ENCODE results near the gene TMEM167B. TPM values are rescaled to one million over a fixed set of nuclear protein-coding genes. Genes with fewer than 3 reads are reported as not detected.
A peak's percentile ranks its signal among the peaks of the same experiment; 100 is the strongest.

Gene TMEM167B
- total and polyA plus RNA-seq, 2 experiments from 2014 or later, result 25.0 to 33.4 TPM

GRCh38 chr1:109080441-109081082, 10.0 kb upstream of the TMEM167B start:
- peak overlapping the region; percentile 32 for H3K4me2 ChIP-seq

GRCh38 chr1:109083501-109083900, 7.1 kb upstream of the TMEM167B start:
- TF ChIP-seq, protein P1, sequence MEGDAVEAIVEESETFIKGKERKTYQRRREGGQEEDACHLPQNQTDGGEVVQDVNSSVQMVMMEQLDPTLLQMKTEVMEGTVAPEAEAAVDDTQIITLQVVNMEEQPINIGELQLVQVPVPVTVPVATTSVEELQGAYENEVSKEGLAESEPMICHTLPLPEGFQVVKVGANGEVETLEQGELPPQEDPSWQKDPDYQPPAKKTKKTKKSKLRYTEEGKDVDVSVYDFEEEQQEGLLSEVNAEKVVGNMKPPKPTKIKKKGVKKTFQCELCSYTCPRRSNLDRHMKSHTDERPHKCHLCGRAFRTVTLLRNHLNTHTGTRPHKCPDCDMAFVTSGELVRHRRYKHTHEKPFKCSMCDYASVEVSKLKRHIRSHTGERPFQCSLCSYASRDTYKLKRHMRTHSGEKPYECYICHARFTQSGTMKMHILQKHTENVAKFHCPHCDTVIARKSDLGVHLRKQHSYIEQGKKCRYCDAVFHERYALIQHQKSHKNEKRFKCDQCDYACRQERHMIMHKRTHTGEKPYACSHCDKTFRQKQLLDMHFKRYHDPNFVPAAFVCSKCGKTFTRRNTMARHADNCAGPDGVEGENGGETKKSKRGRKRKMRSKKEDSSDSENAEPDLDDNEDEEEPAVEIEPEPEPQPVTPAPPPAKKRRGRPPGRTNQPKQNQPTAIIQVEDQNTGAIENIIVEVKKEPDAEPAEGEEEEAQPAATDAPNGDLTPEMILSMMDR (IDR thresholded peaks at IDR 0.05; ENCODE audit: poor library complexity), result no peak
- TF ChIP-seq EZH2 (IDR thresholded peaks at IDR 0.05; ENCODE audit: borderline replicate concordance) (no peak), EZH2phosphoT487 (IDR thresholded peaks at IDR 0.05; ENCODE audit: low read depth, severe bottlenecking, unreplicated experiment) (no peak)
- Histone ChIP-seq H3K9me2 (replicated peaks; ENCODE audit: insufficient read depth) (no peaks in the 10 kb centered on the region), H3K9me3 (ENCODE audit: low read depth) (no peaks in the 10 kb centered on the region), H3K36me3 (replicated peaks; ENCODE audit: insufficient read depth, low read depth) (no peaks in the 10 kb centered on the region), H3K4me1 (ENCODE audit: insufficient read depth) (no peaks in the 10 kb centered on the region), H3K4me2 (no peak overlapping the region), H3K27ac (no peak overlapping the region), H4K20me1 (ENCODE audit: insufficient read depth, poor library complexity, severe bottlenecking) (no peaks in the 10 kb centered on the region), H3K27me3 (no peaks in the 10 kb centered on the region), H3K4me3 (no peak overlapping the region), H3K79me2 (no peaks in the 10 kb centered on the region), H2AFZ (no peak overlapping the region)
- DNase-seq (ENCODE audit: low spot score), result no peak
- WGBS (ENCODE audit: low lambda C conversion rate, missing lambda C conversion rate), result 95% methylated on average over 3 of the region's 3 CpGs

More at GRCh38 chr1:109080441-109081082, 10.0 kb upstream of the TMEM167B start:
- Histone ChIP-seq H4K20me1 (ENCODE audit: insufficient read depth, poor library complexity, severe bottlenecking) (no peaks in the 10 kb centered on the region), H3K79me2 (no peaks in the 10 kb centered on the region), H3K27me3 (no peaks in the 10 kb centered on the region), H3K4me3 (no peak overlapping the region), H3K9me2 (replicated peaks; ENCODE audit: insufficient read depth) (no peaks in the 10 kb centered on the region), H3K36me3 (replicated peaks; ENCODE audit: insufficient read depth, low read depth) (no peaks in the 10 kb centered on the region), H2AFZ (peak overlapping the region; percentile 72), H3K4me1 (ENCODE audit: insufficient read depth) (no peaks in the 10 kb centered on the region), H3K9me3 (ENCODE audit: low read depth) (no peaks in the 10 kb centered on the region), H3K27ac (peak overlapping the region; percentile 61)
- TF ChIP-seq EZH2phosphoT487 (IDR thresholded peaks at IDR 0.05; ENCODE audit: low read depth, severe bottlenecking, unreplicated experiment) (no peak), EZH2 (IDR thresholded peaks at IDR 0.05; ENCODE audit: borderline replicate concordance) (no peak)
- TF ChIP-seq, protein P1 (IDR thresholded peaks at IDR 0.05; ENCODE audit: poor library complexity), result no peak
- WGBS (ENCODE audit: low lambda C conversion rate, missing lambda C conversion rate), result 90% methylated on average over 5 of the region's 5 CpGs
- no peak for DNase-seq (ENCODE audit: low spot score)

GRCh38 chr1:109083923-109084322, 6.6 kb upstream of the TMEM167B start:
- Histone ChIP-seq H3K79me2 (no peaks in the 10 kb centered on the region), H3K27me3 (no peaks in the 10 kb centered on the region), H3K27ac (no peak overlapping the region), H2AFZ (no peak overlapping the region), H3K4me1 (ENCODE audit: insufficient read depth) (no peaks in the 10 kb centered on the region), H3K9me3 (ENCODE audit: low read depth) (no peaks in the 10 kb centered on the region), H3K9me2 (replicated peaks; ENCODE audit: insufficient read depth) (no peaks in the 10 kb centered on the region), H3K36me3 (replicated peaks; ENCODE audit: insufficient read depth, low read depth) (no peaks in the 10 kb centered on the region), H4K20me1 (ENCODE audit: insufficient read depth, poor library complexity, severe bottlenecking) (no peaks in the 10 kb centered on the region), H3K4me3 (no peak overlapping the region), H3K4me2 (no peak overlapping the region)
- no peak for DNase-seq (ENCODE audit: low spot score)
- TF ChIP-seq EZH2phosphoT487 (IDR thresholded peaks at IDR 0.05; ENCODE audit: low read depth, severe bottlenecking, unreplicated experiment), result no peak
- TF ChIP-seq, protein P1 (IDR thresholded peaks at IDR 0.05; ENCODE audit: poor library complexity), result no peak
- TF ChIP-seq EZH2 (IDR thresholded peaks at IDR 0.05; ENCODE audit: borderline replicate concordance), result no peak
- 66% methylated on average over 1 of the region's 1 CpG for WGBS (ENCODE audit: low lambda C conversion rate, missing lambda C conversion rate)
